OCI-M1 (cell line): Measurements from ENCODE around the gene DPH7.
"Not testable (repeated sequence)": the region's sequence is repeated elsewhere in the genome, so short reads cannot be mapped to it uniquely, and the experiment has no call there.

Experiments used
- DNase-seq: peaks from one replicate; lab custom pipeline; 2025; lab: John Stamatoyannopoulos, UW

Gene DPH7

DNA sequence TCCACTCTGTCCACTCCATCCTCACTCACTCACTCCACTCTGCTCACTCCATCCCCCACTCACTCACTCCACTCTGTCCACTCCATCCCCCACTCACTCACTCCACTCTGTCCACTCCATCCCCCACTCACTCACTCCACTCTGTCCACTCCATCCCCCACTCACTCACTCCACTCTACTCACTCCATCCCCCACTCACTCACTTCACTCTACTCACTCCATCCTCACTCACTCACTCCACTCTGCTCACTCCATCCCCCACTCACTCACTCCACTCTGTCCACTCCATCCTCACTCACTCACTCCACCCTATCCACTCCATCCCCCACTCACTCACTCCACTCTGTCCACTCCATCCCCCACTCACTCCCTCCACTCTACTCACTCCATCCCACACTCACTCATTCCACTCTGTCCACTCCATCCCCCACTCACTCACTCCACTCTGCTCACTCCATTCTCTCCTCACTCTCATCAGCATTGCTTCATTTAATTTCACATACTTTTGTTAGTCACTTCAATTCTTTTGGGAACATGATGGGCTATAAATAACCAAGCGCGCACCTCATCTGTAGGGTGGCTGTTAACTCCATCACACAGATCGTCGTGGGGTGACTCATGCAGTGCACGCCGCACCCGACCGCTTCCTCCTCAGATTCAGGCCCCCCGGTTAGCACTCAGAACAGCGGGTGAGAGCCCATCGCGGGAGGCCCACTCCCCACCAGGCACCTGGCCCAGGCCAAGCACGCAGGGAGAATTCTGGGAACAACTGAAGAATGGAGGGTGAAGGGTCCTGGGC is 59.9 kb downstream of the DPH7 start:
- DNase-seq, result not testable (repeated sequence)

DNA sequence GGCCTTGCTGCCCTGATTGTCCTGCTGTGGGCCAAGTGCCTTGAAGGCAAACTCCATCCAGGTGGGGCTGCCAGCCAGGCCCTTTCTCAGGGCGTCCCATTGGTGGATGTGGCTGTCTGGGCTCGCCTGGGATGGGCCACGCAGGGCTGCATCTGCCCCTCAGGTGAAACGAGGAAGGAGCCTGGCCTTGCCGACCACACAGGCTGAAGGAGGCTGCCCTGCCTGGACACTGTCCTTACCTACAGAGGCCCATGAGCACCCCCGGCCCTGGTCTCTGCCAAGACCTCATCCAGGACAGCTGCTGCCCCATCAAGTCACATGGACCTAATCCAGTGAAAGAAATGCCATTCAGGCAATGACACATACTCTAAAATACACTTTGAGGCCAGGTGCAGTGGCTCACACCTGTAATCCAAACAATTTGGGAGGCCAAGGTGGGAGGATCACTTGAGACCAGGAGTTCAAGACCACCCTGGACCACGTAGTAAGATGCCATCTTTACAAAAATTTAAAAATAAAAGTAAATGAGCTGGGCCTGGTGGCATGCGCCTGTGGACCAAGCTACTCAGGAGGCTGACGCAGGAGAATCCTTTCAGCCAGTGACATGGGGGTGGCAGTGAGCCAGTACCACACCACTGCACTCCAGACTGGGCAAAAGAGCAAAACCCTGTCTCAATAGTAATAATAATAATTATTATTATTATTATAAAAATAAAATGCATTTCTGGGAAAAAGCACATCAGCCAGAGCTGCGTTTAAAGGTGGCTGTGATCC is 62.4 kb downstream of the DPH7 start:
- no peak for DNase-seq

GRCh38 chr9:137515338-137515724 is 63.4 kb downstream of the DPH7 start:
- DNase-seq, result no peak

GRCh38 chr9:137514691-137515337 is 63.9 kb downstream of the DPH7 start:
- no peak for DNase-seq

GRCh38 chr9:137513801-137514570 is 64.7 kb downstream of the DPH7 start:
- DNase-seq, result not testable (repeated sequence)

- not testable (repeated sequence) for DNase-seq
Measured at GRCh38 chr9:137513136-137513535, 65.6 kb downstream of the DPH7 start.

- DNase-seq, result no peak
Measured at GRCh38 chr9:137511758-137512463, 66.8 kb downstream of the DPH7 start.

DNA sequence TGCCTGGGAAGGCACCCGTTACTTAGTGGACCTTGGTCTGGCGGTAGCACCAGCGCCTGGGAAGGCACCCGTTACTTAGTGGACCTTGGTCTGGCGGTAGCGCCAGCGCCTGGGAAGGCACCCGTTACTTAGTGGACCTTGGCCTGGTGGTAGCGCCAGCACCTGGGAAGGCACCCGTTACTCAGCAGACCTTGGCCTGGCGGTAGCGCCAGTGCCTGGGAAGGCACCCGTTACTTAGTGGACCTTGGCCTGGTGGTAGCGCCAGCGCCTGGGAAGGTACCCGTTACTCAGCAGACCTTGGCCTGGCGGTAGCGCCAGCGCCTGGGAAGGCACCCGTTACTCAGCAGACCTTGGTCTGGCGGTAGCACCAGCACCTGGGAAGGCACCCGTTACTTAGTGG is 67.6 kb downstream of the DPH7 start:
- DNase-seq, result not testable (repeated sequence)

GRCh38 chr9:137509198-137509597 is 69.5 kb downstream of the DPH7 start:
- no peak for DNase-seq

DNA sequence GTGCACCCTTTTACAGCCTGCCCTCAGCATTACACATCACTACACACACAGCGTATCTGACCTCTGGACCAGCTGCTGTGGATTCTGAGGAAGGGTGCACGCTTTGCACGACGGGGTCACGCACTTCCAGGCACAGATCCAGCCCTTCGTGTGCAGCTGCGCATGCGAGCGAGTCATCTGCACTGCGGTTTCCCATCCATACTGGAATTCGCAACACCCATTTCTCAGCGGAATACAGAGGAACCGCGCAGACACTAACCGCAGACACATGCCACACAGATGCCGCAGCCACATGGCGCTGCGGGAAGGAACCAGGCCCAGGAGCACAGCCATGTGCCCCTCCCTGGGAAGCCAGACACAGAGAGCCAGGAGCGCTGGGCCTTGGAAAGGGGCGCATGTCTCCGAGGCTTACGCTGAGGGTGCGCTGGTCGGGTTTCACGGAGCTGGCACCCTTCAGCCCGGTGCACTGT is 72.0 kb downstream of the DPH7 start:
- no peak for DNase-seq

DNA sequence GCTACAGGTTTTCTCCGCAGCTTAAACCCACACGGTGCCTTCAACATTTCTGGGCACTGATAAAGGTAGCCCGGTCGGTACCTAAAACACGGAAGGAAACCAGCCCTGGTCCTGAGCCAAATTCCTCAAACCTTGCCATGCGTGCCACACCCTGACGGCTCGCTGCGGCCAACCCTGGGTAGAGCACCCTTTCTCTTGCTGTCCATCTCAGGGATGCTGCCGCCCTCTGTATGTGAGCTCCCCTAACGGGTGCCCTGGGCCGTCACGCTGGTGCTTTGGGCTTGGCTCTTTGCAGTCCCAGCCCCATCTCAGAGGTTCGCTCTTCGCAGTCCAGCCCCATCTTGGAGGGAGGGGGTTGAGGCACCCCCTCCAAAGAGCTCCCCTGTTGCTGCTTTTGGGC is 72.5 kb downstream of the DPH7 start:
- no peak for DNase-seq

GRCh38 chr9:137505421-137506140 is 73.1 kb downstream of the DPH7 start:
- no peak for DNase-seq
